Epithelial cell of esophagus (primary cell): ENCODE measurements around the gene PRSS48.

ENCODE experiments used
- DNase-seq: peaks from one replicate; pipeline ENCODE4 v3.0.0; 2010; ENCODE audit warnings: low read depth
- H3K4me3 ChIP-seq: 2 replicates; pipeline ENCODE4 v1.5.1; 2011; ENCODE audit warnings: mild to moderate bottlenecking, low read length, control low read depth
- TF ChIP-seq, protein P1 (sequence below): IDR thresholded peaks from 2 replicates; pipeline ENCODE4 v1.5.1; 2011; ENCODE audit warnings: low read depth, mild to moderate bottlenecking, low read length, control low read depth, inconsistent platforms; ENCODE audit not compliant: insufficient read depth; ENCODE audit errors: missing control alignments

PRSS48 gene

GRCh38 chr4:151339467-151339866, 62.5 kb downstream of the PRSS48 start:
- H3K4me3 ChIP-seq = no peak overlapping the region
- TF ChIP-seq, protein P1, sequence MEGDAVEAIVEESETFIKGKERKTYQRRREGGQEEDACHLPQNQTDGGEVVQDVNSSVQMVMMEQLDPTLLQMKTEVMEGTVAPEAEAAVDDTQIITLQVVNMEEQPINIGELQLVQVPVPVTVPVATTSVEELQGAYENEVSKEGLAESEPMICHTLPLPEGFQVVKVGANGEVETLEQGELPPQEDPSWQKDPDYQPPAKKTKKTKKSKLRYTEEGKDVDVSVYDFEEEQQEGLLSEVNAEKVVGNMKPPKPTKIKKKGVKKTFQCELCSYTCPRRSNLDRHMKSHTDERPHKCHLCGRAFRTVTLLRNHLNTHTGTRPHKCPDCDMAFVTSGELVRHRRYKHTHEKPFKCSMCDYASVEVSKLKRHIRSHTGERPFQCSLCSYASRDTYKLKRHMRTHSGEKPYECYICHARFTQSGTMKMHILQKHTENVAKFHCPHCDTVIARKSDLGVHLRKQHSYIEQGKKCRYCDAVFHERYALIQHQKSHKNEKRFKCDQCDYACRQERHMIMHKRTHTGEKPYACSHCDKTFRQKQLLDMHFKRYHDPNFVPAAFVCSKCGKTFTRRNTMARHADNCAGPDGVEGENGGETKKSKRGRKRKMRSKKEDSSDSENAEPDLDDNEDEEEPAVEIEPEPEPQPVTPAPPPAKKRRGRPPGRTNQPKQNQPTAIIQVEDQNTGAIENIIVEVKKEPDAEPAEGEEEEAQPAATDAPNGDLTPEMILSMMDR = no peak
- DNase-seq = peak; percentile 56

DNA sequence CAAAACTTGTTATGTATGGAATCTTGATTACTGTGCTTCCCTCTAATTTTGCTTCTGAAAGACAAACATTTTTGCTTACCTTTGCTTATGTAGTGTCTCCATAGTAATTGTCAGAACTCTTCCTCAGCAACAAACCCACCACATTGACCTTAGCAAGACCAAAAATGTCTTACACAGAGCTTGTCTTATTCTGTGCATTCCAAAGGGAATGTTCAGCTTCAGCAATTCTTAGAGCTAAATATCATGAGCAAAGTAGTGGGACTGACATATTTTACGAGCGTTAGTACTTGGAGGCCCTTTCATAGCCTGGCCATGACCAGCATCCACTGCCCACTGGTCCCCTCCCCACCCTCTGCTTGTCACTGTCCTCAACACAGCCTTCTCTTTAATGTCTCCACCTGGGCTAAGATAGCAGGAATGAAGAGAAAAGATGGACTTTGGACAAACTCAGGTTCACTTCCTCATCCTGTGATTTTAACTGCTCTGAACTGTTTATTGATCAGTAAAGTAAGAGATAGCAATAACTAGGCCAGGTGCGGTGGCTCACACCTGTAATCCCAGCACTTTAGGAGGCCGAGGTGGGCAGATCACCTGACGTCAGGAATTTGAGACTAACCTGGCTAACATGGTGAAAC, 63.9 kb downstream of the PRSS48 start:
- TF ChIP-seq, protein P1 = no peak
- DNase-seq = no peak
- no peak overlapping the region for H3K4me3 ChIP-seq
